K562 (cell line): ENCODE measurements around the gene EPYC. TPM values are rescaled to one million over a fixed set of nuclear protein-coding genes. Genes with fewer than 3 reads are reported as not detected.

ENCODE experiments used
- ATAC-seq: fragments of 200-7000 bp; cut with Tn5 transposase; 3 replicates; pipeline ENCODE4 v1.9.1; 2020; ENCODE audit warnings: moderate library complexity
- BruUV-seq: library from RNA; stranded (reverse); fragments of 400-500 nt; replicated peaks from 2 replicates; lab custom pipeline; 2021; lab: Mats Ljungman, UMichigan
- CTCF ChIA-PET: fragments of 300-600 bp; formaldehyde crosslinking; extraction: SDS; loops from one replicate; lab custom pipeline; 2021; ENCODE audit warnings: low intra/inter-chr PET ratio; lab: Yijun Ruan, JAX
- POLR2A ChIA-PET: fragments of 300-600, 350-650 bp; sonication (Branson Sonifier 250); formaldehyde crosslinking; extraction: SDS; loops from one replicate; lab custom pipeline; 2021; ENCODE audit warnings: antibody characterized with exemption, inconsistent platforms; lab: Yijun Ruan, JAX
- DNase-seq, 4 experiments: peaks; one replicate each; pipeline versions ENCODE4 v3.0.0 to v3.0.0-alpha.2; 2011 to 2018; ENCODE audit warnings: low spot score in 3 of 4, mixed read lengths in 3 of 4; ENCODE audit errors: extremely low read depth in 1 of 4
- FAIRE-seq: peaks from 2 replicates; lab custom pipeline; 2011; peaks lifted over from hg19 to GRCh38; lab: Jason Lieb, UNC
- H2AFZ ChIP-seq: 2 replicates; pipeline ENCODE4 v1.6.0; 2011; ENCODE audit warnings: low read depth, low read length, control low read depth, inconsistent platforms
- H3K27ac ChIP-seq: fragments of 200-600 bp; 3 replicates; pipeline ENCODE4 v1.8.0; 2011; ENCODE audit warnings: low read depth, mild to moderate bottlenecking, control low read depth, inconsistent platforms, low read length, moderate library complexity, mixed read lengths; ENCODE audit errors: extremely low read depth
- H3K27me3 ChIP-seq, 2 experiments: fragments of 300-600 bp in 1 of 2; 2 replicates in 1 of 2; 3 replicates in 1 of 2; pipeline versions ENCODE4 v1.6.0 to v1.8.0; 2011; ENCODE audit warnings: inconsistent platforms in 2 of 2, low read length in 2 of 2, mild to moderate bottlenecking in 1 of 2, mixed read lengths in 1 of 2, moderate library complexity in 1 of 2; ENCODE audit not compliant: control insufficient read depth in 2 of 2, insufficient read depth in 2 of 2
- H3K36me3 ChIP-seq: fragments of 300-600 bp; 3 replicates; pipeline ENCODE4 v1.8.0; 2011; ENCODE audit warnings: mild to moderate bottlenecking, low read length, inconsistent platforms; ENCODE audit not compliant: control insufficient read depth, insufficient read depth
- H3K4me1 ChIP-seq, 2 experiments: fragments of 200-600 bp in 1 of 2; replicated peaks in 1 of 2; 2 replicates in 1 of 2; 3 replicates in 1 of 2; pipeline versions ENCODE4 v1.5.1 to v1.8.0; 2011; ENCODE audit warnings: inconsistent platforms in 2 of 2, low read length in 2 of 2, mild to moderate bottlenecking in 1 of 2, mixed read lengths in 1 of 2, moderate library complexity in 1 of 2; ENCODE audit not compliant: control insufficient read depth in 2 of 2, insufficient read depth in 2 of 2
- H3K4me2 ChIP-seq: 2 replicates; pipeline ENCODE4 v1.6.1; 2011; ENCODE audit warnings: low read length, control low read depth, inconsistent platforms, mixed read lengths; ENCODE audit not compliant: insufficient read depth
- H3K4me3 ChIP-seq: fragments of 200-600 bp; sonication (generic), shearing (Covaris generic); 2 replicates; pipeline ENCODE4 v1.5.1; 2016; ENCODE audit warnings: control low read depth, inconsistent platforms
- H3K79me2 ChIP-seq: fragments of 200-600 bp; 3 replicates; pipeline ENCODE4 v1.8.0; 2011; ENCODE audit warnings: low read length, inconsistent platforms; ENCODE audit not compliant: control insufficient read depth, insufficient read depth
- H3K9ac ChIP-seq, 2 experiments: 2 replicates each; pipeline versions ENCODE4 v1.6.0 to v1.6.1; 2011; ENCODE audit warnings: low read depth in 2 of 2, low read length in 2 of 2, control low read depth in 1 of 2, inconsistent platforms in 1 of 2, mild to moderate bottlenecking in 1 of 2, mixed read lengths in 1 of 2; ENCODE audit not compliant: insufficient read depth in 1 of 2
- H3K9me1 ChIP-seq: one replicate; pipeline ENCODE4 v1.6.0; 2011; ENCODE audit warnings: inconsistent platforms, mild to moderate bottlenecking, low read length, moderate library complexity; ENCODE audit not compliant: control insufficient read depth, insufficient read depth
- H3K9me3 ChIP-seq: replicated peaks from 2 replicates; pipeline ENCODE4 v1.5.1; 2011; ENCODE audit warnings: low read depth, low read length, inconsistent platforms; ENCODE audit not compliant: control insufficient read depth, insufficient read depth
- H4K20me1 ChIP-seq: replicated peaks from 2 replicates; pipeline ENCODE4 v1.6.1; 2011; ENCODE audit warnings: low read length, inconsistent platforms, mixed read lengths; ENCODE audit not compliant: control insufficient read depth, insufficient read depth
- FOXP1 ChIP-seq: sonication (generic); formaldehyde crosslinking; IDR thresholded peaks from 2 replicates; pipeline ENCODE4 v1.8.0; 2022; ENCODE audit warnings: mild to moderate bottlenecking, missing genetic modification reagents
- L3MBTL2 ChIP-seq: fragments of 450-650 bp; IDR thresholded peaks from 2 replicates; pipeline ENCODE4 v1.6.1; 2016; ENCODE audit warnings: mild to moderate bottlenecking, moderate library complexity
- MBD2 ChIP-seq: sonication (generic); IDR thresholded peaks from 2 replicates; pipeline ENCODE4 v1.6.1; 2016; ENCODE audit warnings: low read depth, borderline replicate concordance
- NFATC3 ChIP-seq: fragments of 450-650 bp; IDR thresholded peaks from 2 replicates; pipeline ENCODE4 v1.6.1; 2017; ENCODE audit warnings: mild to moderate bottlenecking
- NRF1 ChIP-seq, 2 experiments: fragments of 450-650 bp; IDR thresholded peaks in 1 of 2; conservative IDR thresholded peaks in 1 of 2; 2 replicates each; pipeline ENCODE4 v1.6.1; 2014; ENCODE audit warnings: mild to moderate bottlenecking in 2 of 2
- NUFIP1 ChIP-seq: fragments of 450-650 bp; IDR thresholded peaks from 2 replicates; pipeline ENCODE4 v1.6.1; 2018; ENCODE audit not compliant: partially characterized antibody
- PML ChIP-seq: IDR thresholded peaks from 2 replicates; pipeline ENCODE4 v1.6.1; 2012; ENCODE audit warnings: low read length, inconsistent platforms
- PREB ChIP-seq: sonication (generic); formaldehyde crosslinking; IDR thresholded peaks from 2 replicates; pipeline ENCODE4 v1.8.1; 2023; ENCODE audit warnings: mild to moderate bottlenecking, missing genetic modification reagents
- RBM17 ChIP-seq: fragments of 200-400 bp; formaldehyde crosslinking; IDR thresholded peaks from 2 replicates; pipeline ENCODE4 v1.6.1; 2017; ENCODE audit warnings: low read depth, mild to moderate bottlenecking, low read length, borderline replicate concordance
- TAF1 ChIP-seq: IDR thresholded peaks from 2 replicates; pipeline ENCODE4 v1.6.1; 2011; ENCODE audit warnings: mild to moderate bottlenecking, low read length, moderate library complexity; ENCODE audit not compliant: insufficient read depth, control insufficient read depth, severe bottlenecking; ENCODE audit errors: extremely low read depth
- U2AF1 ChIP-seq: fragments of 200-400 bp; formaldehyde crosslinking; optimal IDR thresholded peaks from 2 replicates; pipeline ENCODE3; 2017; ENCODE audit warnings: mild to moderate bottlenecking, low read depth, low read length, moderate library complexity
- XRCC3 ChIP-seq: fragments of 450-650 bp; IDR thresholded peaks from 2 replicates; pipeline ENCODE4 v1.6.1; 2017; ENCODE audit warnings: mild to moderate bottlenecking, moderate library complexity
- ZNF175 ChIP-seq: fragments of 200-800 bp; sonication (Bioruptor generic); IDR thresholded peaks from 2 replicates; pipeline ENCODE4 v1.6.1; 2016; ENCODE audit warnings: low read depth, mild to moderate bottlenecking, missing genetic modification characterization, missing compliant biosample characterization
- ZNF212 ChIP-seq: fragments of 450-650 bp; formaldehyde crosslinking; IDR thresholded peaks from 2 replicates; pipeline ENCODE4 v1.4.0; 2020; ENCODE audit warnings: mild to moderate bottlenecking
- WGBS: fragments of 100-300 bp; shearing (Covaris generic); methylation state at CpG from one replicate; pipeline ENCODE4 v1.1.6; 2016; ENCODE audit warnings: low coverage, mixed read lengths; ENCODE audit not compliant: insufficient coverage; ENCODE audit errors: missing lambda C conversion rate; 5-methylcytosine and 5-hydroxymethylcytosine counted together
- in situ Hi-C: fragments of 300-500 bp; cut with MboI; formaldehyde crosslinking; loops from 4 replicates; pipeline ENCODE4 v1.15.0; 2018; ENCODE audit warnings: inconsistent platforms, mixed read lengths
- intact Hi-C: fragments of 100-400 bp; cut with micrococcal nuclease; formaldehyde crosslinking; loops from 2 replicates; pipeline ENCODE4 v1.14.2; 2022
- polyA plus RNA-seq, 8 experiments: library from polyadenylated mRNA; depleted of rRNA in 4 of 8; stranded (reverse) in 5 of 8; unstranded in 3 of 8; fragments of >200 nt; fragmentation: Nextera tagmentation in 2 of 8; fragmentation: Illumina TruSeq in 1 of 8; extraction: Ambion mirVana in 2 of 8; extraction: Trizol in 1 of 8; gene quantifications; 2 replicates each; pipeline versions ENCODE4 v1.2.1 to v1.2.3, GENCODE V29; 2011 to 2014; ENCODE audit warnings: inconsistent platforms in 1 of 8, missing spikeins in 1 of 8
- total RNA-seq, 7 experiments: library from RNA; depleted of rRNA in 6 of 7; stranded (reverse); fragments of >200 nt in 6 of 7; fragmentation: Illumina TruSeq in 2 of 7; extraction: Trizol in 2 of 7; gene quantifications; 2 replicates each; pipeline versions ENCODE4 v1.2.1 to v1.2.3, GENCODE V29; 2011 to 2021; ENCODE audit warnings: low replicate concordance in 1 of 7

Gene EPYC
- total and polyA plus RNA-seq, 9 of the 15 experiments (the other 6 are each of a cell fraction or from before 2014, with no cell fraction given) = not detected

- intact Hi-C loops (no loop called here), in situ Hi-C loops (loop anchor here (25.0 kb wide), 1 partner anchor 345 kb away; no protein-coding TSS in a partner anchor)
- FAIRE-seq (no peak), DNase-seq (no peak), ATAC-seq (no peak)
- Histone ChIP-seq H3K9ac (no peak overlapping the region), H3K27ac (no peak overlapping the region), H3K36me3 (no peaks in the 10 kb centered on the region), H3K4me3 (no peak overlapping the region), H4K20me1 (no peaks in the 10 kb centered on the region), H3K4me2 (no peak overlapping the region), H3K9me1 (no peaks in the 10 kb centered on the region), H3K27me3 (no peaks in the 10 kb centered on the region), H3K9me3 (no peaks in the 10 kb centered on the region), H3K4me1 (no peaks in the 10 kb centered on the region), H3K79me2 (no peaks in the 10 kb centered on the region), H2AFZ (no peak overlapping the region)
- BruUV-seq = no TSS peak
- ChIA-PET CTCF (no interaction called here), POLR2A (interaction anchor here (0.7 to 0.8 kb wide), 2 partner anchors 10 to 73 kb away, joined by 3 to 4 read pairs; no protein-coding TSS in a partner anchor)
- 3% methylated on average over 3 of the region's 3 CpGs for WGBS
- TF ChIP-seq XRCC3 (no peak), L3MBTL2 (no peak), NRF1 (conservative IDR thresholded peaks at IDR 0.05 in 1 of 2, IDR thresholded peaks at IDR 0.05 in 1 of 2) (no peak), ZNF175 (CRISPR knock-in tag) (no peak), ZNF212 (CRISPR knock-in tag) (no peak), PREB (no peak), PML (no peak), U2AF1 (no peak), FOXP1 (CRISPR knock-in tag) (no peak), RBM17 (no peak), MBD2 (no peak), TAF1 (no peak), NFATC3 (no peak), NUFIP1 (no peak)
Measured at GRCh38 chr12:90991952-90992465, 12.8 kb downstream of the EPYC start.
